K562 (cell line): Measurements from ENCODE around the gene MYL12B. TPM values are rescaled to one million over a fixed set of nuclear protein-coding genes. Genes with fewer than 3 reads are reported as not detected.

Experiments used
- FOXM1 ChIP-seq, 2 experiments: fragments of 450-650 bp in 1 of 2; sonication (generic) in 1 of 2; formaldehyde crosslinking in 1 of 2; IDR thresholded peaks; 2 replicates each; pipeline versions ENCODE4 v1.6.1 to v1.9.0; 2017 to 2022; ENCODE audit warnings: low read depth in 2 of 2, mild to moderate bottlenecking in 2 of 2, missing genetic modification reagents in 1 of 2, moderate library complexity in 1 of 2
- FOXO4 ChIP-seq: fragments of 450-650 bp; formaldehyde crosslinking; IDR thresholded peaks from 2 replicates; pipeline ENCODE4 v1.4.0; 2020; ENCODE audit warnings: mild to moderate bottlenecking, moderate library complexity
- GATAD2B ChIP-seq: fragments of 450-650 bp; IDR thresholded peaks from 2 replicates; pipeline ENCODE4 v1.6.1; 2017; ENCODE audit warnings: mild to moderate bottlenecking, borderline replicate concordance
- GTF2F1 ChIP-seq: IDR thresholded peaks from 2 replicates; pipeline ENCODE4 v1.6.1; 2011; ENCODE audit warnings: low read depth, low read length, improper control_type of control experiment
- HMG20B ChIP-seq: fragments of 250-450 bp; sonication (Bioruptor Pico); IDR thresholded peaks from 2 replicates; pipeline ENCODE4 v1.5.0; 2021; ENCODE audit warnings: mild to moderate bottlenecking
- HNRNPH1 ChIP-seq: fragments of 200-400 bp; formaldehyde crosslinking; optimal IDR thresholded peaks from 2 replicates; pipeline ENCODE3; 2017; ENCODE audit warnings: low read depth, mild to moderate bottlenecking, low read length, moderate library complexity
- IRF2 ChIP-seq: sonication (generic); formaldehyde crosslinking; IDR thresholded peaks from 2 replicates; pipeline ENCODE4 v1.8.1; 2022; ENCODE audit warnings: mild to moderate bottlenecking, missing genetic modification reagents
- JUND ChIP-seq, 2 experiments: IDR thresholded peaks; 2 replicates in 1 of 2; 3 replicates in 1 of 2; pipeline ENCODE4 v1.6.1; 2011; ENCODE audit warnings: borderline replicate concordance in 2 of 2, low read depth in 2 of 2, low read length in 2 of 2, improper control_type of control experiment in 1 of 2, missing biosample characterization in 1 of 2, missing genetic modification characterization in 1 of 2, missing genetic modification reagents in 1 of 2
- NCOA4 ChIP-seq: fragments of 450-650 bp; IDR thresholded peaks from 2 replicates; pipeline ENCODE4 v1.6.1; 2018; ENCODE audit warnings: mild to moderate bottlenecking; ENCODE audit not compliant: partially characterized antibody
- PHB ChIP-seq: fragments of 250-450 bp; sonication (Bioruptor Pico); IDR thresholded peaks from 2 replicates; pipeline ENCODE4 v1.5.0; 2021
- PRPF4 ChIP-seq: fragments of 200-400 bp; formaldehyde crosslinking; IDR thresholded peaks from one replicate; pipeline ENCODE4 v1.6.1; 2017; ENCODE audit warnings: low read length, low read depth, mild to moderate bottlenecking; ENCODE audit not compliant: insufficient read depth, poor library complexity, severe bottlenecking
- RB1 ChIP-seq: fragments of 450-650 bp; IDR thresholded peaks from 2 replicates; pipeline ENCODE4 v1.6.1; 2017; ENCODE audit warnings: low read depth, mild to moderate bottlenecking
- TAF7 ChIP-seq: fragments of 450-650 bp; IDR thresholded peaks from 2 replicates; pipeline ENCODE4 v1.6.1; 2016; ENCODE audit warnings: missing genetic modification characterization, missing compliant biosample characterization
- TCFL5 ChIP-seq: fragments of 250-450 bp; sonication (Bioruptor Pico); conservative IDR thresholded peaks from 2 replicates; pipeline ENCODE4 v1.6.1; 2021; ENCODE audit warnings: mild to moderate bottlenecking, moderate library complexity, matching md5 sums
- ZNF133 ChIP-seq: fragments of 250-450 bp; sonication (Bioruptor Pico); IDR thresholded peaks from 2 replicates; pipeline ENCODE4 v1.4.0; 2020; ENCODE audit warnings: mild to moderate bottlenecking
- ZNF518B ChIP-seq: fragments of 250-450 bp; sonication (Bioruptor Pico); IDR thresholded peaks from 2 replicates; pipeline ENCODE4 v1.5.0; 2021; ENCODE audit warnings: mild to moderate bottlenecking, moderate library complexity
- ZNF584 ChIP-seq: fragments of 200-800 bp; sonication (Bioruptor generic); IDR thresholded peaks from 2 replicates; pipeline ENCODE4 v1.6.1; 2016; ENCODE audit warnings: low read depth, mild to moderate bottlenecking, missing genetic modification characterization, missing compliant biosample characterization
- polyA plus RNA-seq, 8 experiments: library from polyadenylated mRNA; depleted of rRNA in 4 of 8; stranded (reverse) in 5 of 8; unstranded in 3 of 8; fragments of >200 nt; fragmentation: Nextera tagmentation in 2 of 8; fragmentation: Illumina TruSeq in 1 of 8; extraction: Ambion mirVana in 2 of 8; extraction: Trizol in 1 of 8; gene quantifications; 2 replicates each; pipeline versions ENCODE4 v1.2.1 to v1.2.3, GENCODE V29; 2011 to 2014; ENCODE audit warnings: inconsistent platforms in 1 of 8, missing spikeins in 1 of 8
- total RNA-seq, 7 experiments: library from RNA; depleted of rRNA in 6 of 7; stranded (reverse); fragments of >200 nt in 6 of 7; fragmentation: Illumina TruSeq in 2 of 7; extraction: Trizol in 2 of 7; gene quantifications; 2 replicates each; pipeline versions ENCODE4 v1.2.1 to v1.2.3, GENCODE V29; 2011 to 2021; ENCODE audit warnings: low replicate concordance in 1 of 7
- TF ChIP-seq, protein P1 (sequence below): fragments of 250-450 bp; sonication (Bioruptor Pico); IDR thresholded peaks from 2 replicates; pipeline ENCODE4 v1.4.0; 2020; ENCODE audit warnings: mild to moderate bottlenecking, moderate library complexity, borderline replicate concordance

The MYL12B gene
- total and polyA plus RNA-seq, 9 of the 15 experiments (the other 6 are each of a cell fraction or from before 2014, with no cell fraction given) = 220 to 995 (median 463) TPM

DNA sequence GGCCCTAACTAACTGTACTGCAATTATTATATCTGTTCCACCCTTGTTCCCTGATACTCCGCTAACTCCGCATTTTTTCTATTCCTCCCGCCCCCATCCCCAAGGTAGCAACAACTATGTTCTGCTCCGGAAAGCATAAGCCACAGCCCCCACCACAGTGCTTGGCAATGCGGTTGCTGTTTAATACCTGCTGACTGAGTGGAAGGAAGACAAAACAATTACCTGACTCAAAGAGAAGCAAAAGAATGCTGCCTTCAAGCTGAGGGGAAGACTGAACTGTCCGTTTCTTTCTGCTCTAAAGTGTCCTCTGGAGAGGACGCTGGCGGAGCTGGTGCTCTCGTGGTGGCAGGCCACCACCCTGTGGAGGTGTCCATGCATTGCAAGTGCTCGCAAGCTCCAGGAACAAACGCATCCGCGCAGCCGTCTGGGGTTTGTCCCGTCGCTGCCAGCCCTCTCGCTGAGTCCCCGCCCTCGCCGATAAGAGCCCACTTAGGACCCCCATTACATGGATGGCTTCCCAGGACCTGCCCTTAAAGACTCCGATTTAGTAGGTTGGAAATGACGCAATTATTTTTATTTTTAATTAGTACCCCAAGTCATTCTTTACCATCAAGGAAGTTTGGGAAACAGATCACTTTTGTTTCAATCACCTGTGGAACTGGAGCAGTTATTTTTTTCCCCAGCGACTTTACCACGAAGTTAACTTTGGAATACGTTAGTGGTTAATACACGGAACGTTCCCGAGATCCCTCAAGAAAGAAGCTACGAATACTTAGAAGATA lies 15.9 kb upstream of the MYL12B start (continued):
- TF ChIP-seq ZNF518B (no peak), HNRNPH1 (no peak), ZNF133 (CRISPR knock-in tag) (no peak), ZNF584 (CRISPR knock-in tag) (no peak), PHB (no peak), TAF7 (tag) (no peak; the same call in 1 of the 2 replicates), RB1 (no peak), PRPF4 (no peak), GTF2F1 (peak; percentile 76; the same call in 1 of the 2 replicates), NCOA4 (no peak), FOXO4 (no peak), TCFL5 (CRISPR knock-in tag) (no peak), IRF2 (CRISPR knock-in tag) (no peak), FOXM1 (IDR thresholded peaks at IDR 0.05; ENCODE audit: low read depth) (no peak), FOXM1 (CRISPR knock-in tag; IDR thresholded peaks at IDR 0.05; ENCODE audit: low read depth) (no peak), GATAD2B (no peak), HMG20B (CRISPR knock-in tag) (no peak), JUND (IDR thresholded peaks at IDR 0.05; ENCODE audit: borderline replicate concordance, low read depth, low read length) (peak; percentile 74), JUND (tag; IDR thresholded peaks at IDR 0.05; ENCODE audit: borderline replicate concordance, low read depth, low read length) (peak; percentile 51; the same call in 1 of the 3 replicates)
- TF ChIP-seq, protein P1, sequence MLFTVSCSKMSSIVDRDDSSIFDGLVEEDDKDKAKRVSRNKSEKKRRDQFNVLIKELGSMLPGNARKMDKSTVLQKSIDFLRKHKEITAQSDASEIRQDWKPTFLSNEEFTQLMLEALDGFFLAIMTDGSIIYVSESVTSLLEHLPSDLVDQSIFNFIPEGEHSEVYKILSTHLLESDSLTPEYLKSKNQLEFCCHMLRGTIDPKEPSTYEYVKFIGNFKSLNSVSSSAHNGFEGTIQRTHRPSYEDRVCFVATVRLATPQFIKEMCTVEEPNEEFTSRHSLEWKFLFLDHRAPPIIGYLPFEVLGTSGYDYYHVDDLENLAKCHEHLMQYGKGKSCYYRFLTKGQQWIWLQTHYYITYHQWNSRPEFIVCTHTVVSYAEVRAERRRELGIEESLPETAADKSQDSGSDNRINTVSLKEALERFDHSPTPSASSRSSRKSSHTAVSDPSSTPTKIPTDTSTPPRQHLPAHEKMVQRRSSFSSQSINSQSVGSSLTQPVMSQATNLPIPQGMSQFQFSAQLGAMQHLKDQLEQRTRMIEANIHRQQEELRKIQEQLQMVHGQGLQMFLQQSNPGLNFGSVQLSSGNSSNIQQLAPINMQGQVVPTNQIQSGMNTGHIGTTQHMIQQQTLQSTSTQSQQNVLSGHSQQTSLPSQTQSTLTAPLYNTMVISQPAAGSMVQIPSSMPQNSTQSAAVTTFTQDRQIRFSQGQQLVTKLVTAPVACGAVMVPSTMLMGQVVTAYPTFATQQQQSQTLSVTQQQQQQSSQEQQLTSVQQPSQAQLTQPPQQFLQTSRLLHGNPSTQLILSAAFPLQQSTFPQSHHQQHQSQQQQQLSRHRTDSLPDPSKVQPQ (CRISPR knock-in tag) = no peak
